ENCODE results near the gene ICA1L.

The ICA1L gene

DNA sequence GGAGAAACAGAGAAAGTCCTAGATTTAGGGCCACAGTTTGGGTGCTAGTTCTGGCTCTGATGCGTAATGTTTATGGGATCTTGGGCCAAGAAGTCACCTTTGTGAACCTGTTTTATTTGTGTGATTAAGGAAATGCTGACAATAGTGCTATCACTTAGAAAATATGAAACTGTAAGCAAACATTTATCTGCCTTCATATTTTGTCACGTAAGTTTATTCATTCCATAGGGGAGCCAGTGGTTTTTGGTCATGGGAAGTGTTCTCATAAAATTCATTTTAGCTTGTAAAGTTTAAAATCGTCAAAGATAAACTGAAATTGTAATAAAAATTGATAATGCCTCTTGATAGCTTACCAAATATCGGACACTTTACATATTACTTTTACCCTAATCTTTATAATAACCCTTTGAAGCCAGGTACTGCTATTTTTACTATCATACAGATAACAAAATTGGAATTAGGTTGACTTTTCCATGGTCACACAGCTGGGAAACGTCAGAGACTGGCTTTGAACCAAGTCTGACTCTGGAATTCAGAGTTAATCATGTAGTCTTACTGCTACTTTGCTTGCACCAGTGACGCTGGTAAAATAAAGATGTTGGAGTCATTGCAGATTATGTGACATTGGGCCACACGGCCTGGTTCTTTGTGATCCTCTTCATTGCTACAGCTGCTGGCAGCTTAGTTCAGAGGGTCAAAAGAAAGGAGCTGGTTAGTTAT, 99.7 kb downstream of the ICA1L start:
- no peak for TF ChIP-seq POLR2AphosphoS5 (IDR thresholded peaks at IDR 0.05; ENCODE audit: low read depth, low read length)
- no peak for TF ChIP-seq TAF1 (IDR thresholded peaks at IDR 0.05; ENCODE audit: borderline replicate concordance, insufficient read depth, low read length)
- TF ChIP-seq, protein P1, sequence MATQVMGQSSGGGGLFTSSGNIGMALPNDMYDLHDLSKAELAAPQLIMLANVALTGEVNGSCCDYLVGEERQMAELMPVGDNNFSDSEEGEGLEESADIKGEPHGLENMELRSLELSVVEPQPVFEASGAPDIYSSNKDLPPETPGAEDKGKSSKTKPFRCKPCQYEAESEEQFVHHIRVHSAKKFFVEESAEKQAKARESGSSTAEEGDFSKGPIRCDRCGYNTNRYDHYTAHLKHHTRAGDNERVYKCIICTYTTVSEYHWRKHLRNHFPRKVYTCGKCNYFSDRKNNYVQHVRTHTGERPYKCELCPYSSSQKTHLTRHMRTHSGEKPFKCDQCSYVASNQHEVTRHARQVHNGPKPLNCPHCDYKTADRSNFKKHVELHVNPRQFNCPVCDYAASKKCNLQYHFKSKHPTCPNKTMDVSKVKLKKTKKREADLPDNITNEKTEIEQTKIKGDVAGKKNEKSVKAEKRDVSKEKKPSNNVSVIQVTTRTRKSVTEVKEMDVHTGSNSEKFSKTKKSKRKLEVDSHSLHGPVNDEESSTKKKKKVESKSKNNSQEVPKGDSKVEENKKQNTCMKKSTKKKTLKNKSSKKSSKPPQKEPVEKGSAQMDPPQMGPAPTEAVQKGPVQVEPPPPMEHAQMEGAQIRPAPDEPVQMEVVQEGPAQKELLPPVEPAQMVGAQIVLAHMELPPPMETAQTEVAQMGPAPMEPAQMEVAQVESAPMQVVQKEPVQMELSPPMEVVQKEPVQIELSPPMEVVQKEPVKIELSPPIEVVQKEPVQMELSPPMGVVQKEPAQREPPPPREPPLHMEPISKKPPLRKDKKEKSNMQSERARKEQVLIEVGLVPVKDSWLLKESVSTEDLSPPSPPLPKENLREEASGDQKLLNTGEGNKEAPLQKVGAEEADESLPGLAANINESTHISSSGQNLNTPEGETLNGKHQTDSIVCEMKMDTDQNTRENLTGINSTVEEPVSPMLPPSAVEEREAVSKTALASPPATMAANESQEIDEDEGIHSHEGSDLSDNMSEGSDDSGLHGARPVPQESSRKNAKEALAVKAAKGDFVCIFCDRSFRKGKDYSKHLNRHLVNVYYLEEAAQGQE (IDR thresholded peaks at IDR 0.05; ENCODE audit: insufficient read depth in 1 of 2, low read depth in 2 of 2, low read length in 2 of 2), result no peak
- no peak for TF ChIP-seq FOXP2 (optimal IDR thresholded peaks at IDR 0.05; ENCODE audit: borderline replicate concordance, extremely low read depth, extremely low read length, insufficient read depth)
- no peak for TF ChIP-seq SIN3A (IDR thresholded peaks at IDR 0.05; ENCODE audit: borderline replicate concordance, insufficient read depth, low read length)

DNA sequence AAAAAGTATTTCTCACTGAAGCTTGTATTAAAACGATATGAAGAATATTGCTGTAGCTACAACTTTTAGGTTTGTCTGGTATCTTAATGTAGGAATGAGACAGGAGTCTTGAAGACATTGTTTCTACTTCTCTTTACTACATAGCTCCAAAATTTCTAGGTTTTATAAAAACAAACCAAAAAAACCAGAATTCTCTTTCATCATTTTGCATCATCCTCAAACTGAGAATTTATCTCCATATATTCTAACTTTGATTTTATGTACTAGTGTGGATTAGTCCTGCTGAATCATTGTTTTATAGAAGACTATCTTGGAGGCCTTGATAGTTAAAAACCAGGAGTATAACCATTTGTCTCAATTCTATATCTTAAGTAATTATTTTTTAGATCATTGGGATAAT, 100.2 kb downstream of the ICA1L start:
- TF ChIP-seq, protein P1 (IDR thresholded peaks at IDR 0.05; ENCODE audit: insufficient read depth in 1 of 2, low read depth in 2 of 2, low read length in 2 of 2), result no peak
- no peak for TF ChIP-seq TAF1 (IDR thresholded peaks at IDR 0.05; ENCODE audit: borderline replicate concordance, insufficient read depth, low read length)
- TF ChIP-seq POLR2AphosphoS5 (IDR thresholded peaks at IDR 0.05; ENCODE audit: low read depth, low read length), result no peak

GRCh38 chr2:202769201-202769600, 102.4 kb downstream of the ICA1L start:
- TF ChIP-seq TAF1 (IDR thresholded peaks at IDR 0.05; ENCODE audit: borderline replicate concordance, insufficient read depth, low read length) (no peak), POLR2AphosphoS5 (IDR thresholded peaks at IDR 0.05; ENCODE audit: low read depth, low read length) (no peak), SIN3A (IDR thresholded peaks at IDR 0.05; ENCODE audit: borderline replicate concordance, insufficient read depth, low read length) (no peak), FOXP2 (optimal IDR thresholded peaks at IDR 0.05; ENCODE audit: borderline replicate concordance, extremely low read depth, extremely low read length, insufficient read depth) (no peak)
- TF ChIP-seq, protein P1 (IDR thresholded peaks at IDR 0.05; ENCODE audit: insufficient read depth in 1 of 2, low read depth in 2 of 2, low read length in 2 of 2), result no peak

DNA sequence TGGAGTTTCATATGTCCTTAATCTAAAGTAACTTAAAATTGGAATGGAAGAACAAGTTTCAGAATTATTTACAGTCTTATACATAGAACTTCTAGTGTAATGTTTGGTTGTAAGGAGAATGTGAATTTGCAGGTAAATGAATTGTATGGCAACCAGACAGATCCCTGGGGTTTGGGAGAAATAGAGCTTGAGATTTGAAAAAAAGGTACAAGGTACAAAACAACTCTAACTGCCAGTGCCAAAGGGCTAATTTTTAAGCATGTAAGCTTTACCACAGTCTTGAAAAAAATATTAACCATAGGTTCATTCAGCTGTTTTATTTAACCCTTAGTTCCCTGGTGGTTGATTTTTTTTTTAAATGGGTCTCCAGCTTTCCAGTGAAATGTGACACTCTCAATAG, 103.3 kb downstream of the ICA1L start:
- TF ChIP-seq, protein P1 (IDR thresholded peaks at IDR 0.05; ENCODE audit: insufficient read depth in 1 of 2, low read depth in 2 of 2, low read length in 2 of 2), result no peak
- no peak for TF ChIP-seq FOXP2 (optimal IDR thresholded peaks at IDR 0.05; ENCODE audit: borderline replicate concordance, extremely low read depth, extremely low read length, insufficient read depth)
- TF ChIP-seq POLR2AphosphoS5 (IDR thresholded peaks at IDR 0.05; ENCODE audit: low read depth, low read length), result no peak
- no peak for TF ChIP-seq SIN3A (IDR thresholded peaks at IDR 0.05; ENCODE audit: borderline replicate concordance, insufficient read depth, low read length)

- no peak for TF ChIP-seq POLR2AphosphoS5 (IDR thresholded peaks at IDR 0.05; ENCODE audit: low read depth, low read length)
- no peak for TF ChIP-seq TAF1 (IDR thresholded peaks at IDR 0.05; ENCODE audit: borderline replicate concordance, insufficient read depth, low read length)
- no peak for TF ChIP-seq SIN3A (IDR thresholded peaks at IDR 0.05; ENCODE audit: borderline replicate concordance, insufficient read depth, low read length)
- TF ChIP-seq FOXP2 (optimal IDR thresholded peaks at IDR 0.05; ENCODE audit: borderline replicate concordance, extremely low read depth, extremely low read length, insufficient read depth), result no peak
- TF ChIP-seq, protein P1 (IDR thresholded peaks at IDR 0.05; ENCODE audit: insufficient read depth in 1 of 2, low read depth in 2 of 2, low read length in 2 of 2), result no peak
These were observed 106.1 kb downstream of the ICA1L start for GRCh38 chr2:202765436-202765835.

All from PFSK-1 (cell line).